Loucy (cell line): ENCODE data around the gene MEIOSIN.
A peak's percentile ranks its signal among the peaks of the same experiment; 100 is the strongest.

Experiments used
- H2AFZ ChIP-seq: fragments of 200-600 bp; sonication (generic); 2 replicates; pipeline ENCODE4 v1.6.0; 2016; ENCODE audit warnings: antibody characterized with exemption, mild to moderate bottlenecking, low read length, moderate library complexity
- H3F3A ChIP-seq: fragments of 200-600 bp; 2 replicates; pipeline ENCODE4 v1.6.0; 2016; ENCODE audit warnings: antibody characterized with exemption, low read depth, mild to moderate bottlenecking
- H3K27me3 ChIP-seq: fragments of 200-600 bp; sonication (generic); 2 replicates; pipeline ENCODE4 v1.6.1; 2014; ENCODE audit warnings: low read length, mild to moderate bottlenecking; ENCODE audit not compliant: insufficient read depth, poor library complexity, severe bottlenecking
- H3K36me3 ChIP-seq: fragments of 200-600 bp; sonication (generic); 2 replicates; pipeline ENCODE4 v1.6.1; 2016; ENCODE audit warnings: low read length; ENCODE audit not compliant: insufficient read depth
- H3K4me1 ChIP-seq: fragments of 200-600 bp; sonication (generic); 2 replicates; pipeline ENCODE4 v1.5.1; 2014; ENCODE audit warnings: low read length, mild to moderate bottlenecking; ENCODE audit not compliant: insufficient read depth, poor library complexity, severe bottlenecking
- H3K4me2 ChIP-seq: fragments of 200-600 bp; sonication (generic); 2 replicates; pipeline ENCODE4 v1.6.0; 2014; ENCODE audit warnings: antibody characterized with exemption, low read length, low read depth, mild to moderate bottlenecking; ENCODE audit not compliant: poor library complexity, severe bottlenecking
- H3K4me3 ChIP-seq: fragments of 200-600 bp; sonication (generic); 2 replicates; pipeline ENCODE4 v1.5.1; 2014; ENCODE audit warnings: low read length, mild to moderate bottlenecking, mixed read lengths; ENCODE audit not compliant: poor library complexity, severe bottlenecking
- H3K79me2 ChIP-seq: fragments of 200-600 bp; sonication (generic); 2 replicates; pipeline ENCODE4 v1.6.1; 2014; ENCODE audit warnings: low read length; ENCODE audit not compliant: insufficient read depth
- H3K9ac ChIP-seq: fragments of 200-600 bp; sonication (generic); 2 replicates; pipeline ENCODE4 v1.6.0; 2014; ENCODE audit warnings: mild to moderate bottlenecking, low read depth, low read length, moderate library complexity; ENCODE audit not compliant: poor library complexity, severe bottlenecking
- H3K9me2 ChIP-seq: fragments of 200-600 bp; sonication (generic); replicated peaks from 2 replicates; pipeline ENCODE4 v1.6.1; 2016; ENCODE audit warnings: low read depth, low read length, mixed read lengths
- H3K9me3 ChIP-seq: fragments of 200-600 bp; sonication (generic); 2 replicates; pipeline ENCODE4 v1.6.1; 2014; ENCODE audit warnings: mild to moderate bottlenecking, antibody characterized with exemption, low read length, low read depth; ENCODE audit not compliant: insufficient read depth
- H4K20me1 ChIP-seq: fragments of 200-600 bp; sonication (generic); 2 replicates; pipeline ENCODE4 v1.6.0; 2014; ENCODE audit warnings: antibody characterized with exemption, low read length, mild to moderate bottlenecking; ENCODE audit not compliant: insufficient read depth, poor library complexity, severe bottlenecking
- CTCF ChIP-seq: fragments of 200-600 bp; sonication (generic); conservative IDR thresholded peaks from 2 replicates; pipeline ENCODE4 v1.5.1; 2014; ENCODE audit warnings: mild to moderate bottlenecking, antibody characterized with exemption, low read length
- EZH2phosphoT487 ChIP-seq: fragments of 200-600 bp; IDR thresholded peaks from 2 replicates; pipeline ENCODE4 v1.6.1; 2018; ENCODE audit warnings: antibody characterized with exemption, mild to moderate bottlenecking, moderate library complexity, borderline replicate concordance

The MEIOSIN gene

GRCh38 chr19:45767881-45768654 lies 34.8 kb downstream of the MEIOSIN start:
- no peaks in the 10 kb centered on the region for H3K9me3 ChIP-seq
- peaks cover 8% of the 10 kb centered on the region for H3K4me1 ChIP-seq
- no peak overlapping the region for H2AFZ ChIP-seq
- no peaks in the 10 kb centered on the region for H3K27me3 ChIP-seq
- no peaks in the 10 kb centered on the region for H3K36me3 ChIP-seq
- H3K4me2 ChIP-seq: peak overlapping the region; percentile 75
- TF ChIP-seq EZH2phosphoT487 (no peak), CTCF (no peak)
- H3K9ac ChIP-seq: peak overlapping the region; percentile 89
- H3K79me2 ChIP-seq: peaks cover 9% of the 10 kb centered on the region
- H3F3A ChIP-seq: no peaks in the 10 kb centered on the region
- no peaks in the 10 kb centered on the region for H3K9me2 ChIP-seq
- H3K4me3 ChIP-seq: peak overlapping the region; percentile 85
- no peaks in the 10 kb centered on the region for H4K20me1 ChIP-seq

- peak overlapping the region; percentile 75 for H3K4me2 ChIP-seq
- TF ChIP-seq EZH2phosphoT487: no peak
- TF ChIP-seq CTCF: no peak
- no peaks in the 10 kb centered on the region for H3K36me3 ChIP-seq
- H3K4me3 ChIP-seq: peak overlapping the region; percentile 85
- peak overlapping the region; percentile 79 for H2AFZ ChIP-seq
- H4K20me1 ChIP-seq: no peaks in the 10 kb centered on the region
- peaks cover 9% of the 10 kb centered on the region for H3K79me2 ChIP-seq
- no peaks in the 10 kb centered on the region for H3K9me3 ChIP-seq
- H3K4me1 ChIP-seq: peaks cover 8% of the 10 kb centered on the region
- H3K27me3 ChIP-seq: no peaks in the 10 kb centered on the region
- H3F3A ChIP-seq: no peaks in the 10 kb centered on the region
- H3K9me2 ChIP-seq: no peaks in the 10 kb centered on the region
- H3K9ac ChIP-seq: peak overlapping the region; percentile 89
Observed at GRCh38 chr19:45768655-45768983, 35.4 kb downstream of the MEIOSIN start.

GRCh38 chr19:45768984-45769782 lies 35.9 kb downstream of the MEIOSIN start, which contains the start of gene SIX5:
TSS of gene SIX5 (minus strand) at chr19:45769252. CDS start at chr19:45768844, 408 bp downstream.
- Histone ChIP-seq H3K36me3 (no peaks in the 10 kb centered on the region), H3K79me2 (peaks cover 9% of the 10 kb centered on the region), H2AFZ (peak within 1 kb of the TSS; percentile 79), H3K9me3 (no peaks in the 10 kb centered on the region), H3K9me2 (no peaks in the 10 kb centered on the region), H3K4me3 (peak within 1 kb of the TSS; percentile 85), H3K9ac (peak within 1 kb of the TSS; percentile 89), H3K4me2 (peak within 1 kb of the TSS; percentile 98), H3K4me1 (peaks cover 8% of the 10 kb centered on the region), H3K27me3 (no peaks in the 10 kb centered on the region), H3F3A (no peaks in the 10 kb centered on the region), H4K20me1 (no peaks in the 10 kb centered on the region)
- no peak for TF ChIP-seq CTCF
- no peak for TF ChIP-seq EZH2phosphoT487
